Urinary bladder (tissue), 4 donors: Measurements from ENCODE around the gene ASS1. TPM values are rescaled to one million over a fixed set of nuclear protein-coding genes. Genes with fewer than 3 reads are reported as not detected.

Experiments used
- DNase-seq: peaks from one replicate; pipeline ENCODE4 v3.0.0-alpha.2; 2015; ENCODE audit errors: extremely low spot score
- H3K27ac ChIP-seq: one replicate; pipeline ENCODE4 v1.5.1; 2013; ENCODE audit warnings: low read depth, mild to moderate bottlenecking, moderate library complexity
- H3K36me3 ChIP-seq: one replicate; pipeline ENCODE4 v1.6.1; 2013; ENCODE audit warnings: mild to moderate bottlenecking, moderate library complexity; ENCODE audit not compliant: insufficient read depth
- H3K4me1 ChIP-seq: one replicate; pipeline ENCODE4 v1.6.1; 2013; ENCODE audit warnings: mild to moderate bottlenecking, moderate library complexity; ENCODE audit not compliant: insufficient read depth
- H3K4me3 ChIP-seq: one replicate; pipeline ENCODE4 v1.5.1; 2013; ENCODE audit warnings: low read depth, low read length
- WGBS: extraction: QIAGEN DNeasy Blood & Tissue Kit; methylation state at CpG from one replicate; pipeline ENCODE4 v1.1.7; 2013; 5-methylcytosine and 5-hydroxymethylcytosine counted together
- polyA plus RNA-seq: library from polyadenylated mRNA; stranded (reverse); fragments of 200-250 nt; gene quantifications from one replicate; pipeline ENCODE4 v1.2.3, GENCODE V29; 2013
- total RNA-seq: library from RNA; depleted of rRNA; stranded (reverse); fragments of >200 nt; gene quantifications from one replicate; pipeline ENCODE4 v1.2.3, GENCODE V29; 2014
- donor health status: healthy with polysubstance abuse.
- donor health status: healthy.

Gene ASS1
- total and polyA plus RNA-seq, 2 donors = 59.5 to 115 TPM

GRCh38 chr9:130501639-130502038 is 56.9 kb downstream of the ASS1 start:
- Histone ChIP-seq H3K4me3 (no peak overlapping the region), H3K4me1 (no peaks in the 10 kb centered on the region), H3K27ac (no peak overlapping the region), H3K36me3 (no peaks in the 10 kb centered on the region)
- WGBS = 92% methylated on average over 9 of the region's 9 CpGs
- DNase-seq = no peak

GRCh38 chr9:130508218-130508617 is 63.5 kb downstream of the ASS1 start:
- Histone ChIP-seq H3K4me1 (no peaks in the 10 kb centered on the region), H3K4me3 (no peak overlapping the region), H3K36me3 (no peaks in the 10 kb centered on the region), H3K27ac (no peak overlapping the region)
- DNase-seq = no peak
- WGBS = 74% methylated on average over 2 of the region's 2 CpGs

GRCh38 chr9:130512199-130512598 is 67.4 kb downstream of the ASS1 start:
- Histone ChIP-seq H3K36me3 (no peaks in the 10 kb centered on the region), H3K4me1 (no peaks in the 10 kb centered on the region), H3K27ac (no peak overlapping the region), H3K4me3 (no peak overlapping the region)
- no peak for DNase-seq
- WGBS = 82% methylated on average over 4 of the region's 4 CpGs

GRCh38 chr9:130513078-130513477 is 68.3 kb downstream of the ASS1 start:
- H3K4me1 ChIP-seq = no peaks in the 10 kb centered on the region
- 86% methylated on average over 1 of the region's 1 CpG for WGBS
- no peaks in the 10 kb centered on the region for H3K36me3 ChIP-seq
- H3K4me3 ChIP-seq = no peak overlapping the region
- no peak overlapping the region for H3K27ac ChIP-seq
- no peak for DNase-seq

- Histone ChIP-seq H3K36me3 (no peaks in the 10 kb centered on the region), H3K4me3 (no peak overlapping the region), H3K27ac (no peak overlapping the region), H3K4me1 (no peaks in the 10 kb centered on the region)
- WGBS = 75% methylated on average over 4 of the region's 4 CpGs
- no peak for DNase-seq
Measured at GRCh38 chr9:130518233-130518632, 73.5 kb downstream of the ASS1 start.

GRCh38 chr9:130518943-130519799 is 74.4 kb downstream of the ASS1 start:
- 76% methylated on average over 24 of the region's 24 CpGs for WGBS
- H3K4me3 ChIP-seq = no peak overlapping the region

GRCh38 chr9:130519927-130520326 is 75.2 kb downstream of the ASS1 start:
- WGBS = 90% methylated on average over 5 of the region's 5 CpGs
- Histone ChIP-seq H3K4me3 (no peak overlapping the region), H3K36me3 (no peaks in the 10 kb centered on the region), H3K27ac (no peak overlapping the region), H3K4me1 (no peaks in the 10 kb centered on the region)
- no peak for DNase-seq

More at GRCh38 chr9:130518943-130519799, 74.4 kb downstream of the ASS1 start:
- Histone ChIP-seq H3K27ac (no peak overlapping the region), H3K4me1 (no peaks in the 10 kb centered on the region), H3K36me3 (no peaks in the 10 kb centered on the region)
- no peak for DNase-seq

- H3K4me3 ChIP-seq = no peak overlapping the region
- 84% methylated on average over 5 of the region's 5 CpGs for WGBS
Measured at GRCh38 chr9:130521715-130522114, 77.0 kb downstream of the ASS1 start.

GRCh38 chr9:130522233-130522808 is 77.6 kb downstream of the ASS1 start:
- WGBS = 72% methylated on average over 7 of the region's 7 CpGs

More at GRCh38 chr9:130521715-130522114, 77.0 kb downstream of the ASS1 start:
- Histone ChIP-seq H3K4me1 (no peaks in the 10 kb centered on the region), H3K27ac (no peak overlapping the region), H3K36me3 (no peaks in the 10 kb centered on the region)
- DNase-seq = no peak

GRCh38 chr9:130523921-130524320 is 79.2 kb downstream of the ASS1 start:
- no peaks in the 10 kb centered on the region for H3K36me3 ChIP-seq
- DNase-seq = no peak
- 41% methylated on average over 12 of the region's 12 CpGs for WGBS
- no peak overlapping the region for H3K27ac ChIP-seq
- no peaks in the 10 kb centered on the region for H3K4me1 ChIP-seq
- H3K4me3 ChIP-seq = no peak overlapping the region

More at GRCh38 chr9:130522233-130522808, 77.6 kb downstream of the ASS1 start:
- Histone ChIP-seq H3K27ac (no peak overlapping the region), H3K4me1 (no peaks in the 10 kb centered on the region), H3K36me3 (no peaks in the 10 kb centered on the region), H3K4me3 (no peak overlapping the region)
- no peak for DNase-seq

GRCh38 chr9:130526193-130526853 is 81.6 kb downstream of the ASS1 start:
- Histone ChIP-seq H3K4me3 (no peak overlapping the region), H3K4me1 (no peaks in the 10 kb centered on the region), H3K36me3 (no peaks in the 10 kb centered on the region), H3K27ac (no peak overlapping the region)
- DNase-seq = no peak
- 77% methylated on average over 18 of the region's 18 CpGs for WGBS

- DNase-seq = no peak
- Histone ChIP-seq H3K4me3 (no peak overlapping the region), H3K36me3 (no peaks in the 10 kb centered on the region), H3K27ac (no peak overlapping the region), H3K4me1 (no peaks in the 10 kb centered on the region)
- 73% methylated on average over 31 of the region's 31 CpGs for WGBS
Measured at GRCh38 chr9:130526854-130527650, 82.3 kb downstream of the ASS1 start.

- DNase-seq = no peak
- Histone ChIP-seq H3K4me1 (no peaks in the 10 kb centered on the region), H3K36me3 (no peaks in the 10 kb centered on the region), H3K4me3 (no peak overlapping the region), H3K27ac (no peak overlapping the region)
- WGBS = 70% methylated on average over 13 of the region's 13 CpGs
Measured at GRCh38 chr9:130527651-130528310, 83.0 kb downstream of the ASS1 start.
